ENCODE measurements around the gene SDK2.

GRCh38 chr17:73288534-73289302, 355.5 kb downstream of the SDK2 start:
- TF ChIP-seq CTCF (IDR thresholded peaks at IDR 0.05; ENCODE audit: insufficient read depth, low read depth, low read length) (no peak), EZH2 (IDR thresholded peaks at IDR 0.05; ENCODE audit: insufficient read depth, low read length) (no peak)
